Measurements from ENCODE around the gene ZC3H12C. TPM values are rescaled to one million over a fixed set of nuclear protein-coding genes. Genes with fewer than 3 reads are reported as not detected.

The ZC3H12C gene
- total RNA-seq, 2 experiments from 2014 or later: not detected

DNA sequence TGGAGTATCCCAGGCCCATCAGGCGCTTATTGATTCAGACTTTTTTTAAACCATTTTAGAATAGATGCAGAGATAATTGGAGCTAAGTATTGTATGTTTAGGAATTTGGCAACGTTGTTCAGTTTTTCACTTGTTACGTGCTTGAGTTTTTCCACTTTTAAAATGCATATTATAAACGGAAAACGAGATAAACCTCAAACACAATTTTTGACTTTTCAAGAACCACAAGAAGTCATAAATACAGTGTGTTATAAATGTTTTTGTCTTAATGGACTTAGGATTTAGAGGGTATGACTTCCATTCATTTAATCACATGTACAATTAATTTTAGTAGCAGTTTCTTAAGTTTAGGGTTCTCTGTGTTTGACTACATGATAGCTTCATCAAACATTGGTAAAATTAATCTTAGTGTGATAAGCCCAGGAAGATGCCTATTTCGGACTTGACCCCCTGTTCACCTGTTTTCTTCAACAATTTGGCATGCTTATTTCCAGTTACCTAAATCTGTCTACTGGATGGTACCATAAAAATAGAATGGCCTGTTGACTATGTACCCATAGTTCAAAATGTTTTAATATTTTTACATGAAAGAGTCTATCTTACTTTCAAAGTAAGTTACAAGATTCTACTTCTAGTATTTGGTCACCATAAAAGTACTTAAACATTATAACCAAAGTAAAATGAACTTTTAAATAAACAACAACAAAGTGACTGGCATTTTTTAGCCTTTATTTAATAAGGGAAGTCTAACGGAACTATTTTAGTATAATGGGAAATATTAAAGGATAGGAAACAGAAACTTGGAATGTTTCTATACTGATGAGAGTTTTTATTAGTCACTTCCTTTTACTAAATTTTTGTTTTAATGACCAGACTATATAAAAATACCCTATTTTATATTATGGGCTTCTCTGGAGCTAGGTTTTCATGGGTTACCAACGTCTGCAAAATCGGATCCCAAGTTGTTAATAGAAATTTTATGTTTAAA is 1.4 kb downstream of the ZC3H12C start:
- CTCF ChIA-PET (ENCODE audit: unreplicated experiment): no interaction called here

DNA sequence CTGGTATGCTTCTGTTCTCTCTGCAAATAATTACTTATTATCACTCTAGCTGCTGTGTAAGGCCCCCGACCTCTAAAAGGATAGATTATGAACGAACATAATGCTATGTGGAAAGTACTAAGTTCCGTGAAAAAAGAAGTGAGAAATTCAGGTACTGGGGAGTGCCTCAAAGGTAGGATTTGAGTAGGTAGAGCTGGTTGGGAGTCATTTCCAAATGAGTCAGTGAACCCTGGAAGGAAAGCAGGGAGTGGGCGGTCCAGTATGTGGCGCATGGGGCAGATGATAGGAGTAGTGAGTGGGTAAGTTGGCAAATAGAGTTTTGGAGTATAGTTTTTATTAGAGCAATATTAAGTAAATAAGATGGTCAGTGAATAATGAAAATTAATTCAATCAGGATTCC is 2.4 kb downstream of the ZC3H12C start:
- TF ChIP-seq EZH2phosphoT487 (IDR thresholded peaks at IDR 0.05; ENCODE audit: borderline replicate concordance, low read depth, low read length): no peak
- TF ChIP-seq, protein P1, sequence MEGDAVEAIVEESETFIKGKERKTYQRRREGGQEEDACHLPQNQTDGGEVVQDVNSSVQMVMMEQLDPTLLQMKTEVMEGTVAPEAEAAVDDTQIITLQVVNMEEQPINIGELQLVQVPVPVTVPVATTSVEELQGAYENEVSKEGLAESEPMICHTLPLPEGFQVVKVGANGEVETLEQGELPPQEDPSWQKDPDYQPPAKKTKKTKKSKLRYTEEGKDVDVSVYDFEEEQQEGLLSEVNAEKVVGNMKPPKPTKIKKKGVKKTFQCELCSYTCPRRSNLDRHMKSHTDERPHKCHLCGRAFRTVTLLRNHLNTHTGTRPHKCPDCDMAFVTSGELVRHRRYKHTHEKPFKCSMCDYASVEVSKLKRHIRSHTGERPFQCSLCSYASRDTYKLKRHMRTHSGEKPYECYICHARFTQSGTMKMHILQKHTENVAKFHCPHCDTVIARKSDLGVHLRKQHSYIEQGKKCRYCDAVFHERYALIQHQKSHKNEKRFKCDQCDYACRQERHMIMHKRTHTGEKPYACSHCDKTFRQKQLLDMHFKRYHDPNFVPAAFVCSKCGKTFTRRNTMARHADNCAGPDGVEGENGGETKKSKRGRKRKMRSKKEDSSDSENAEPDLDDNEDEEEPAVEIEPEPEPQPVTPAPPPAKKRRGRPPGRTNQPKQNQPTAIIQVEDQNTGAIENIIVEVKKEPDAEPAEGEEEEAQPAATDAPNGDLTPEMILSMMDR (conservative IDR thresholded peaks at IDR 0.05; ENCODE audit: low read length): no peak
- Histone ChIP-seq H3K27ac (ENCODE audit: low read depth, low read length, poor library complexity, severe bottlenecking) (no peak overlapping the region), H4K20me1 (ENCODE audit: insufficient read depth, low read length) (no peaks in the 10 kb centered on the region), H3K4me1 (ENCODE audit: insufficient read depth, low read length, poor library complexity, severe bottlenecking) (no peaks in the 10 kb centered on the region), H3K4me2 (ENCODE audit: low read length) (no peak overlapping the region), H3K79me2 (ENCODE audit: insufficient read depth, low read depth, low read length) (no peaks in the 10 kb centered on the region), H3K9me2 (ENCODE audit: insufficient read depth, low read length) (no peaks in the 10 kb centered on the region), H2AFZ (ENCODE audit: low read length) (no peak overlapping the region), H3K36me3 (ENCODE audit: insufficient read depth, low read length) (no peaks in the 10 kb centered on the region), H3K4me3 (ENCODE audit: low read depth, low read length, poor library complexity, severe bottlenecking) (no peak overlapping the region), H3K9me3 (ENCODE audit: low read length) (no peaks in the 10 kb centered on the region)
- no TSS peak for BruUV-seq (replicated peaks)
- POLR2A ChIA-PET: no interaction called here
- CTCF ChIA-PET (ENCODE audit: unreplicated experiment): no interaction called here
- no peak for DNase-seq (ENCODE audit: low spot score)
- intact Hi-C loops (cut with micrococcal nuclease; ENCODE audit: unreplicated experiment): no loop called here

More for the DNA sequence above, 1.4 kb downstream of the ZC3H12C start:
- H3K4me1 ChIP-seq (ENCODE audit: insufficient read depth, low read length, poor library complexity, severe bottlenecking): no peaks in the 10 kb centered on the region
- no peaks in the 10 kb centered on the region for H4K20me1 ChIP-seq (ENCODE audit: insufficient read depth, low read length)
- H3K4me3 ChIP-seq (ENCODE audit: low read depth, low read length, poor library complexity, severe bottlenecking): no peak overlapping the region
- TF ChIP-seq, protein P1 (conservative IDR thresholded peaks at IDR 0.05; ENCODE audit: low read length): no peak
- no peak for TF ChIP-seq EZH2phosphoT487 (IDR thresholded peaks at IDR 0.05; ENCODE audit: borderline replicate concordance, low read depth, low read length)
- DNase-seq (ENCODE audit: low spot score): no peak
- POLR2A ChIA-PET: no interaction called here
- no peaks in the 10 kb centered on the region for H3K79me2 ChIP-seq (ENCODE audit: insufficient read depth, low read depth, low read length)
- no peak overlapping the region for H3K27ac ChIP-seq (ENCODE audit: low read depth, low read length, poor library complexity, severe bottlenecking)
- BruUV-seq (replicated peaks): no TSS peak
- H3K4me2 ChIP-seq (ENCODE audit: low read length): no peak overlapping the region
- no peaks in the 10 kb centered on the region for H3K36me3 ChIP-seq (ENCODE audit: insufficient read depth, low read length)
- intact Hi-C loops (cut with micrococcal nuclease; ENCODE audit: unreplicated experiment): no loop called here
- no peak overlapping the region for H2AFZ ChIP-seq (ENCODE audit: low read length)
- no peaks in the 10 kb centered on the region for H3K9me2 ChIP-seq (ENCODE audit: insufficient read depth, low read length)
- no peaks in the 10 kb centered on the region for H3K9me3 ChIP-seq (ENCODE audit: low read length)

DNA sequence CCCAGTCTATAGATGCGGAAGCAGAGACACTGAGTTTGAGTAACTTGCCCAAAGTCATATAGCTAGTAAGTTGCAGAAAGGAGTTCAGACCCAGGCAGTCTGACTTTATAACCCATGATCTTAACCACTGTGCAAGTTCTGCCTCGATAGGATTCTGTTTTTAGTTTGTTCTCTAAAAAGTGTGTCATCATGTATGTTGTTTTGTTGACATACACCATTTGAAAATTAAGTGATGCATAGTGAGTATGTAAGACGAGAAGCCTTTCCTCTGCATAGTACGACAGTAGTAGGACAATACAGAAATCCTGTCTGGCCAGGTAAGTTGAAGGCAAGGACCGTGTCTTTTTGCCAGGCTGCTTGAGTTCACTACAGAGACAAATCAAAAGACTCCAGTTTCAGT is 3.3 kb downstream of the ZC3H12C start:
- H3K9me3 ChIP-seq (ENCODE audit: low read length): no peaks in the 10 kb centered on the region
- H3K4me2 ChIP-seq (ENCODE audit: low read length): no peak overlapping the region
- intact Hi-C loops (cut with micrococcal nuclease; ENCODE audit: unreplicated experiment): no loop called here
- no peak overlapping the region for H2AFZ ChIP-seq (ENCODE audit: low read length)
- no peak overlapping the region for H3K27ac ChIP-seq (ENCODE audit: low read depth, low read length, poor library complexity, severe bottlenecking)
- DNase-seq (ENCODE audit: low spot score): no peak
- POLR2A ChIA-PET: no interaction called here
- H3K4me3 ChIP-seq (ENCODE audit: low read depth, low read length, poor library complexity, severe bottlenecking): no peak overlapping the region
- CTCF ChIA-PET (ENCODE audit: unreplicated experiment): no interaction called here
- no TSS peak for BruUV-seq (replicated peaks)
- no peaks in the 10 kb centered on the region for H3K79me2 ChIP-seq (ENCODE audit: insufficient read depth, low read depth, low read length)
- no peaks in the 10 kb centered on the region for H3K9me2 ChIP-seq (ENCODE audit: insufficient read depth, low read length)
- TF ChIP-seq, protein P1 (conservative IDR thresholded peaks at IDR 0.05; ENCODE audit: low read length): no peak
- TF ChIP-seq EZH2phosphoT487 (IDR thresholded peaks at IDR 0.05; ENCODE audit: borderline replicate concordance, low read depth, low read length): no peak
- H3K36me3 ChIP-seq (ENCODE audit: insufficient read depth, low read length): no peaks in the 10 kb centered on the region
- no peaks in the 10 kb centered on the region for H3K4me1 ChIP-seq (ENCODE audit: insufficient read depth, low read length, poor library complexity, severe bottlenecking)
- H4K20me1 ChIP-seq (ENCODE audit: insufficient read depth, low read length): no peaks in the 10 kb centered on the region
